Measurements from ENCODE around the gene GJA9. TPM values are rescaled to one million over a fixed set of nuclear protein-coding genes. Genes with fewer than 3 reads are reported as not detected.

GJA9 gene
- total RNA-seq, 1 donor from 2014 or later: not detected

DNA sequence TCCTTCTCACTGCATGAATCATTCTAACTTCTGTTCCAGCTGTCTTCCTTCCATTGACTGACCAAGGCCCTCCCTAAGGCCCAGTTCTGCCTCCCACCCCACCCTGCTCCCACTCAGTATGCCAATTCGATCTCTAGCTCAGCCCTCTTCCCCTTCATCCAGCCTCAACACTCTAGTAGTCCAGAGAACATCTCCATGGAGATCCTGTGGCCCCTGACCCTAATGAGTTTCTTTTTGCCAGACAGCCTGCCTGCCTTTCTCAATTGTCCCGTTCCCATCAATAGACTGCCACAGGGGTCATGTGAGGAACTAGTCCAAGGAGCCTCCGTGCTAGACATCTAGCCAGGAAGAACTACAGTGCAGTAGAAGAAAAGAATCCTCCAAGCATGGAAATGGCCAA lies 48.2 kb downstream of the GJA9 start:
- no peak for DNase-seq (ENCODE audit: low spot score in 2 of 2)
- FAIRE-seq: no peak

DNA sequence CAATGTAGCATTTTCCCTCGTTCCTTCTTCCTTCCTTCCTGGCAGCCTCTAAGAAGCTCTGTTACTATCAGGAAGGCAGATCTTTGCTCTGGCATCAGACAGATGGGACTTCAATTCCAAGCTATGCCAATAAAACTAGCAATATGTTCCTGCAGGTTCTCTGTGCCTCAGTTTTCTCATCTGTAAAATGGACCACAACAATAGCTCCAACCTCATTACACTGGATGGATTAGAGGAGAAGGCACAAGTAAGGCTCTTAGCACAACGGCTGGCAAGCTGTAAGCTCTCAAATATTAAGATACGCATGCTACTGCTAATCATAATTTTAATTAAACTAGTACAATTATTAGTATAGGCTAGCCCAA lies 49.0 kb downstream of the GJA9 start:
- FAIRE-seq: no peak
- no peak for DNase-seq (ENCODE audit: low spot score in 2 of 2)

DNA sequence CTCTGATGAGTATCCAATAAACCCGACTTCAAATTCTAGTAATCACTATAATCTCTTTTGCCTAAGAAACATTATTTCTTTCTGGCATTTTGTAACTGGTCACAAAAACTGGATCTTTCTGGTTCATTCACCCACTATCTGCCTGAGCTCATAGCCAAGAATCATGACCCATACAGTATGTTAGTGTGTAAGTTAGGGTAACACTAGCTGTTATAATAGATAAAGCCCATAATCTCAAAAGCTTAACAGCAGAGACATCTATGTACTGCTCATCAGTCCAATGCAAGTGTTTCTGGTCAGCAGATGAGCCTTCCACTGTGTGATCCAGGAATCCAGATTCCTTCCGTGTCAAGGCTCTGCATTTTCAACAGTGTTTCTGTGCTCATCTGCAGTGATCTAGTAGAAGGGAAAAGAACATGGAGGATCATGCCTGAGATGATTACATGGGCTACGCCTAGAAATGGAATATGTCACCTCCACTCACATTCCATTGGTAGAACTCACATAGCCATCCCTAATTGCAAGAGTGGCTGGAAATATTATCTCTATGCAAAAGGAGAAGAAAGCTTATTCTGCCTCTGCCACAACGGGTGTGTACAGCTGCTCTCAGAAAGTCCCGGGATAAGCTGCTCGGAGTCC lies 49.5 kb downstream of the GJA9 start:
- no peak for DNase-seq (ENCODE audit: low spot score in 2 of 2)
- no peak for FAIRE-seq

DNA sequence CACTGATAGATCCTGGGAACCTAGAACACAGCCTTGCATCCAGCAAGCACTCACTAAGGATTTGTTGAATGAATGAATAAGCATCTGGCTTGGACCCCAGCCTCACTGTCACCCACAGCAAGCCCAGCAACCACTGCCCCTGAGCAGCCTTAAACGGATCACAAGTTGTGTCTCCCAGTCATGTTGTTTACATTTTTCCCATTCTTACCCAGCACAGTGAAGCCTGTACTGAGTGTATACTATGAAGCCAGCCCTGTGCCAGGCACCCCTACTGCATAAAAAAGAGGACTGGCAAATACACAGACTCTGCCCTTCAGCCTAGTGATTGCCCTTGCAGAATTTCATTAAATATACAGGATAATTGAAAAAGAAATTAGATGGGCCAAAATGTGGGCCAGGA lies 52.0 kb downstream of the GJA9 start:
- no peak for FAIRE-seq

DNA sequence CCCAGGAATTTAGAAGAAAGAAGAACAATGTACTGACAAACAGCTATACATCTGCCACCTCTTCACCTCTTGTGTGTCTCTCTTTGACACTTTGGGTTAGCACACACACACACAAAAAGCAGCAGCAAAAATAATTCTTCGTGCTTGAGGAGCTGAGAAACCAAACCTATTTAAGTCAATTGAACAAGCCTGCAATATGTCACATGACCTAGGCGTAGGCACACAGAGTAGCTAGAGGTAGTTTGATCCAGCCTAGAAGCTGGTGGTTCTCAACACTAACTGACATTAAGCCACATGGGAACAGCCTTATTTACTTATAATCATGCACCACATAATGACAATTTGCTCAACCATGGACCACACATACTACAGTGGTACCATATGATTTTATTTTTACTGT lies 54.1 kb downstream of the GJA9 start:
- no peak for FAIRE-seq
- DNase-seq (ENCODE audit: low spot score in 2 of 2): no peak

More for the DNA sequence above, 52.0 kb downstream of the GJA9 start:
- DNase-seq (ENCODE audit: low spot score in 2 of 2): no peak

DNA sequence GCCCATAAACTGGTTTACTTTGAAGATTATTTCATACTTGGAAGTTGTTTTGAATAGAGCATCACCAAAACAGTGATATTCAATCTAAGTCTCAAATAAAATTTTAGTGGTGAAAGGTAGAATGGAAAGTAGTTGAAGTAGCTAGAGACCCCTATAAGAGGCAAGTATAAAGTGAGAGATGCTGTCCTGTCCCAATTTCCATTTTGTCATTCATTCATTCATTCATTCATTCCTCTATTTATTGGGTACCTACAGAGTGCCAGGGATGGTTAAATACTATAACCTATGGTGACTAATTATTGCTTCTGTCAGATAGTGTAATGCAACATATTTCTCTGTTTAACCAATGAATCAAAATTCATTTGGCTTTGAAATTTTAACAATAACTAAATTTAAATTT lies 54.5 kb downstream of the GJA9 start:
- FAIRE-seq: no peak
- DNase-seq (ENCODE audit: low spot score in 2 of 2): no peak

DNA sequence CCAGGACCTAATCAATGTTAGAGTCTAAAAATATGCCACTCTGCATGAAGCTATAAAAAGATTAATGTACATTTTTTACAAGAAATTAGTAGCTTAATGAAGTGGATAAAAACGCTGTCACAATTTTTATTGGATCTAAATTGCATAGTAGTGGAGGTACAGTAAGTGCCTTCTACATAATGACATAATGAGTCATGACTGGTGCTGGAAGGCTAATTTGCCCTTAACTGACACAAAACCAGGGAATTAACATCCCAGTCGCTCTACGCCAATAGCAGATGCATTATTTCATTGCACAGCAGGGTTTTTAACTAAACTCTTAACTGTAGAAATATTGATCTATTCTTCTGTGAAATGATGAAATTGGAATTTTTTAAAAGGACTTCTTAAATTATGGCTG lies 55.1 kb downstream of the GJA9 start:
- no peak for FAIRE-seq
- DNase-seq (ENCODE audit: low spot score in 2 of 2): no peak

Small RNA genes lying within 50 kb of the gene (small RNA-seq; reads per million reads assigned to genes)
- gene GJA9-MYCBP (not detected), gene RNU6-605P (not detected)

Other genes starting within 250 kb of the GJA9 start
- 18.8 TPM for gene RRAGC, start 21.8 kb downstream of the GJA9 start, total RNA-seq
- gene MYCBP, start 8.2 kb downstream of the GJA9 start, total RNA-seq: 1.6 TPM
- 0.41 TPM for gene RHBDL2, start 60.2 kb upstream of the GJA9 start, total RNA-seq
- gene AKIRIN1, start 109.7 kb upstream of the GJA9 start, total RNA-seq: 55.0 TPM
- gene NDUFS5, start 144.8 kb upstream of the GJA9 start, total RNA-seq: 337 TPM